ENCODE measurements around the gene GSX2.
"Not testable (repeated sequence)": the region's sequence is repeated elsewhere in the genome, so short reads cannot be mapped to it uniquely, and the experiment has no call there.

Gene GSX2

DNA sequence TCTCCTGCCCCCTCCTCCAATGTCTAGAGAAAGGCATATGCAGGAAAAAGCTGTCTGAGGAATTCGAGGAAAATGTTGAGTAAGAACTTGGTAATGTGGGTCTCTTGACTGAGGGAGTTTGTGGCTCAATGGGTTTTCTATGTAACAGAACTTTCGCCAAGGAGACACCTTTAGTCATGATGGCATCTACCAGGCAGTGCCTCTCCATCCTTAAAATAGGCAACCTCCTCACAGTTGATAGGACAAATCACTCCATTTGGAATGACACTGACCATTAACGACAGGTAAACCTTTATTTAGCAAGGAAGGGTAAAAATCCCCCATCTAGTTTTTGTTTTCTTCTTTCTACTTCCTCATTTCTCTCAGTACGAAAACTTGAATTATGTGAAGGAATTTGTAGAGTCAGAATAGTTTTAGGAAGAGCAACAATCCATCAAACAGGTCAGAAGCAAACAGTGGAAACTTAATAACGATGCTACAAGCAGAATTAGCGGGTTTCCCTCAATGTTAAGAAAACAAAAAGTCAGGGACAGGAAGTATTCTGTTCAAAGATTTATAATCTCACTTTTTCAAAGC, 2.7 kb downstream of the GSX2 start:
- DNase-seq: no peak

DNA sequence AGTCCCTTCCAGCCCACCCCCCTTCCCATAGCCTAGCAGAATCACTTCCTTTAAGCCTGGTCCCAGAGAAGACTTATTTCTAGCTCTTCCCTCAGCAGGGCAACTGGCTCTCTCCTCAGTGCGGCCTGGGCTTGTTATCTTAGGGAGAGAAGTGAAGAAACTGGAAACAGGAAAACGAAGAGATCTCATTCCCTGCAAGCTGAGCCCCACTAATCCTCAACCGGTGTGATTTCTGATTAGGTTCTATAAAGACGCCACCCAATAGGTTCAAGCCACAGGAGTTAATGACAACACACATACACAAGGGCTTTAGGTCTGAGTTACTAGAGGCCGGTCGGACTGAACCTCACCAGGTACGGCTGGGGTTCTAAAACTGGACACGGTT, 3.2 kb downstream of the GSX2 start:
- DNase-seq: no peak

- DNase-seq: no peak
Measured at GRCh38 chr4:54104907-54105306, 4.9 kb downstream of the GSX2 start.

- DNase-seq: no peak
Measured at GRCh38 chr4:54107951-54108748, 8.2 kb downstream of the GSX2 start.

- DNase-seq: no peak
Measured at GRCh38 chr4:54109241-54110018, 9.5 kb downstream of the GSX2 start.

DNA sequence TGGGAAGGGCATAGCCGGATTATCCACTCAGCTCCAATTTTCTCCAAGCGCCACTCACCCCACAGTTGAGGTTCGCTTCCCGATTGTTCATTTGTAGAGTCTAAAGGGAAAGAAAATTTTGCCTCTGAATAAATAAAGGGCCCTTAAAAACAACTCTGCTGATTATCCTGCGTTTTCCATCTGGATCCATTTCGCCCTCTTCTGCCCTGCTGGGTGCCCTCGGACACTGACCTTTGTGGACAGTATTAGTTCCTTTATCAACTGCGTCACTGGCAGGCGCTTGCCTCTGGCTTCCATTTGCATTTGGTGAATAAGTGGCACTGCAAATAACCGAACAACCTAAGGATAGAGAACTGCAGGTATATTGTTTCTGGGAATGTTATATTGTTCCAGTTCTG, 10.1 kb downstream of the GSX2 start:
- no peak for DNase-seq

GRCh38 chr4:54113206-54113605, 13.2 kb downstream of the GSX2 start:
- DNase-seq: not testable (repeated sequence)

DNA sequence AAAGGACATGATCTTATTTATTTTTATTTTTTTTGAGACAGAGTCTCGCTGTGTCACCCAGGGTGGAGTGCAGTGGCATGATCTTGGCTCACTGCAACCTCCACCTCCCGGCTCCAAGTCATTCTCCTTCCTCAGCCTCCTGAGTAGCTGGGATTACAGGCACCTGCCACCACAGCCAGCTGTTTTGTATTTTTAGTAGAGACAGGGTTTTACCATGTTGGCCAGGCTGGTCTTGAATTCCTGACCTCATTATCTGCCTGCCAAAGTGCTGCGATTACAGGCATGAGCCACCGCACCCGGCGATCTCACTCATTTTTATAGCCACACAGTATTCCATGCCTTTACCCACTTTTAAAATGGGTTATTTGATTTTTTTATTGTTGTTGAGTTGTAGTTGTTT, 16.3 kb downstream of the GSX2 start:
- not testable (repeated sequence) for DNase-seq

DNA sequence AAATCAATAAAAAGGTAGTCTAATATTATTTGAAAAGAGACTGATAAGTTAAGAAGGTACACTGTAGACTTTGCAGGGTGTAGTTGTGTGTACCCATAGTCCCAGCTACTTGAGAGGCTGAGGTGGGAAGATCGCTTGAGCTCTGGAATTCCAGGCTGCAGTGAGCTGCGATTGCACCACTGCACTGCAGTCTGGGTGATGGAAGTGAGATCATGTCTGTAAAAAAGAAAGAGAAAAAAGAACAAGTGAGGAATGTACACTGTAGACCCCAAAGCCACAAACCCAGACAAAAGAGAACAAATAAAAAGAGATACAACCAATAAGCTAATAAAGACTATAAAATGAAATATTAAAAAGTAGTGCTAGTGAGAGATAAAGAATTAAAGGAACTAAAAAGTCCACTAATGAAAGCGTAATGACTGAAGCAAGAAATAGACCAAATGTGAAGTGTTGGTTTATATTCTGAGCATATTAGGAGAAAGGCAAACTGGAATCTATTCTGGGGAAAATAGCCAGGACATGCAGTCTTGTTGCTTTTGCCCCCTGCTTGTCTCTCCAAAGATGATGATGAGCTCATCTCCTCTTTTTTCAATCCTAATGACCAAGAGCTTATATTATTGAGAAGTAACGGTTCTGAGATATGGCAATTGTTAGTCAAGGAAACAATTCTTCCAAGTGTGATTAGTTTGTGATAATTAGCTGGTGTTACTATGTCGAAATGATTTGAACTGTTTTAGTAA, 19.1 kb downstream of the GSX2 start:
- DNase-seq: no peak

DNA sequence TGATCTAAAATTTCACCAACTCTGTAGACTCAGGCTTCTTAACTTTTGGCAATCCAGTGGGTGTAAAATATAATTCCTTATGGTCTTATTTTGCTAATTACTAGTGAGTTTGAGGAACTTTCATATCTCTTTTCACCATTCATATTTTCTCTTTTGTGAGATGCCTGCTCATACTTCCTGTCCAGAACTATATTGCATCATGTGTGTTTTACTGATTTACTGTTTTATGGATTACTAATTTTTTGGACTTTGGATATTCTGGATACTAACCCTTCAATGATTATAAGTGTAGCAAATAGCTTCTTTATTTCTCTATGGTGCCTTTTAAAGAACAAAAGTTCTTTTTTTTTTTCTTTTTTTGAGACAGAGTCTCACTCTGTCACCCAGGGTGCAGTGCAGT, 20.6 kb downstream of the GSX2 start:
- DNase-seq: no peak

- no peak for DNase-seq
Measured at GRCh38 chr4:54127660-54128059, 27.7 kb downstream of the GSX2 start.

DNA sequence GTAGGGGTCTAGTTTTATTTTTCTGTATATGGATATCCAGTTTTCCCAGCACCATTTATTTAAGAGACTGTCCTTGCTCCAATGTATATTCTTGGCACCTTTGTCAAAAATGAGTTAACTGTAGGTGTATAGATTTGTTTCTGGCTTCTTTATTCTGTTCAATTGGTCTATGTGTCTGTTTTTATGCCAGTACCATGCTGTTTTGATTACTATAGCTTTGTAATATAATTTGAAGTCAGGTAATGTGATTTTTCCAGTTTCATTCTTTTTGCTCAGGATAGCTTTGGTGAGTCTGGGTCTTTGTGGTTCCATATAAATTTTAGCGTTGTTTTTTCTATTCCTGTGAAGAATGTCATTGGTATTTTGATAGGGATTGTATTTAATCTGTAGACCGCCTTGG, 28.7 kb downstream of the GSX2 start:
- not testable (repeated sequence) for DNase-seq

- no peak for DNase-seq
Measured at GRCh38 chr4:54139332-54139731, 39.4 kb downstream of the GSX2 start.

DNA sequence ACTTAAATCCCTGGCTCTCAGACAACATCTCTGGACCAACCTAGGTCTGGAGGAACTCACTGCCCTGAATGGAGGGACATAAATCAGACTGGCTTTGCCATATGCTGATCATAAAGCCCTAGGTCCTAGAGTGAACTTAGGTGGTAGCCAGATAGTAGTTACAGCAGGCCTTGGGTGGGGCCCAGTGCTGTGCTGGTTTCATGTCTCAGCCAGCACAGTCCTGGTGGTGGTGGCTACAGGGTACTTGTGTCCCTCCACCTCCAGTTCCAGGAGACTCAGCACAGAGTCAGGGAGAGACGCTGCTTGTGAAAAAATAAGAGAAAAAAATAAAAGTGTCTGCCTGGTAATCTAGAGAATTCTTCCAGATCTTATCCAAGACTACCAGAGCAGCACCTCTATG, 40.3 kb downstream of the GSX2 start:
- DNase-seq: no peak

- no peak for DNase-seq
Measured at GRCh38 chr4:54144199-54144598, 44.2 kb downstream of the GSX2 start.

DNA sequence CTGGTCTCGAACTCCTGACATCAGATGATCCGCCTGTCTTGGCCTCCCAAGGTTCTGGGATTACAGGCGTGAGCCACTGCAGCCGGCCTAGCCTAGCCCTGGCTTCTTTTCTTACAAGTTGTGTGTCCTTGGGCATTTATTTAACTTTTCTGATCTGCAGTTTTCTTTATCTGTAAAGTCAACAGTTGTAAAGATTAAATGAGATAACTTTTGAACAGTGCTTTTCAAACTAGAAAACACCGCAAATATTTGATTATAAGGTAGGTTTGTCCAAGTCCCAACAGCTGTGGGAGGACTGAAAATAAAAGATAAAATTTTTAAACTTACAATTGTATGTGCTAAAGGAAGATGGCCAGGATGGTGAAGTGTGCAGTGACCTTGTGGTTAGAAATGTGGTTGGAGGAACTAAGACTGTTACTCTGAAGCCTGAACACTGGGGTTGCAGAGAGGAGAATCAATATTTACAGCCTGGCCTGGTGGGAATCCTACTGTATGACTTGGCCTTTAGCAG, 44.8 kb downstream of the GSX2 start:
- DNase-seq: no peak

DNA sequence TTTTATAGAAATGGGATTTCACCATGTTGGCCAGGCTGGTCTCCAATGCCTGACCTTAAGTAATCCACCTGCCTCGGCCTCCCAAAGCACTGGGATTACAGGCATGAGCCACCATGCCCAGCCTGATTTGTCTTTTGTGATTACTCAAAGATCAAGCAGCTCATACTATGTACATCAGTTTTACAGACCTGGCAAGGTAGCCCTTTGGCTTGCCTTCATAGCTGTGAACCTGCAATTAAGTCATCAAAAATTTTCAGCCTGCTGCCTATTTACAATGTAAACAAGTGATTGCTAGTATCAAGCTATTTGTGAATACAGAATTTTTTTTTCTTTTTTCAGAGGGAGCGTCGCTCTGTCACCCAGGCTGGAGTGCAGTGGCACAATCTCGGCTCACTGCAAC, 46.2 kb downstream of the GSX2 start:
- no peak for DNase-seq

GRCh38 chr4:54149323-54149722, 49.4 kb downstream of the GSX2 start:
- DNase-seq: no peak

Measured in hypothalamus (tissue), 51 donors.